Sigmoid colon (tissue), 4 donors: ENCODE measurements around the gene DGKK.

Source experiments
- CTCF ChIP-seq, 4 experiments: fragments of 450-650 bp in 3 of 4; fragments of 200-600 bp in 1 of 4; IDR thresholded peaks; one replicate each; pipeline ENCODE4 v1.5.1; 2016 to 2019; ENCODE audit warnings: antibody characterized with exemption in 4 of 4, mild to moderate bottlenecking in 3 of 4, moderate library complexity in 2 of 4
- EP300 ChIP-seq, 4 donors: sonication (generic); formaldehyde crosslinking; IDR thresholded peaks; one replicate each; pipeline ENCODE4 v1.6.1; 2017; ENCODE audit warnings: antibody characterized with exemption in 4 of 4
- POLR2A ChIP-seq, 2 donors: fragments of 450-650 bp; IDR thresholded peaks; one replicate each; pipeline ENCODE4 v1.6.1; 2016; ENCODE audit warnings: antibody characterized with exemption in 2 of 2, mild to moderate bottlenecking in 2 of 2, moderate library complexity in 2 of 2

DNA sequence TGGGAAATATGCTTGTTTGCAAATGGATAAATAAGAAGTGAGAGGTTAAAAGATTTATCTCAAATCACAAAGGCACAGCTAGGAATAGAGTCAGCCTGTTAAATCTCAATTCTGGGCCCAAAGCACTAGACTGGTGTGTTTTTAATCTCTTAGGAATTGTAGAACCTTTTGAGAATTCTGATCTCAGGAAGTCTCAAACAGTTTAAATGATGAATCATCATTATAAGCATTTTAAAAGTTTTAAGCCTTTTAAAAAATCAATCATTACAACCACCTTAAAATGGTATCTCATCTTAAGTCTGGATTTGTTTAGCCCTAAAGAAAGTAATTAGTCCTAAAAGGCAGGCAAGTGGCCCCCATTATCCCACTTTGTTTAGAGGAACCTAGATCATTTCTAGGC, 17.8 kb downstream of the DGKK start:
- TF ChIP-seq CTCF (IDR thresholded peaks at IDR 0.05) (no peak), POLR2A (IDR thresholded peaks at IDR 0.05) (no peak), EP300 (IDR thresholded peaks at IDR 0.05) (no peak)
